ENCODE measurements around the gene PDE7B. TPM values are rescaled to one million over a fixed set of nuclear protein-coding genes. Genes with fewer than 3 reads are reported as not detected.

Gene PDE7B
- total RNA-seq, 1 donor from 2014 or later: 3.9 TPM

- Mint-ChIP-seq H3K27ac (ENCODE audit: unreplicated experiment) (no peak overlapping the region), H3K4me1 (ENCODE audit: unreplicated experiment) (peaks cover 65% of the 10 kb centered on the region), H3K27me3 (ENCODE audit: unreplicated experiment) (no peaks in the 10 kb centered on the region), H3K9me3 (ENCODE audit: unreplicated experiment) (no peaks in the 10 kb centered on the region), H3K4me3 (ENCODE audit: unreplicated experiment) (no peak overlapping the region), H3K36me3 (ENCODE audit: unreplicated experiment) (no peaks in the 10 kb centered on the region)
- DNase-seq (ENCODE audit: extremely low spot score, unreplicated experiment): no peak
- no peak for TF ChIP-seq CTCF (IDR thresholded peaks at IDR 0.05)
These were observed 181.9 kb downstream of the PDE7B start for GRCh38 chr6:136033416-136033815.

GRCh38 chr6:136034422-136034821 is 182.9 kb downstream of the PDE7B start:
- Mint-ChIP-seq H3K4me1 (ENCODE audit: unreplicated experiment) (peaks cover 68% of the 10 kb centered on the region), H3K36me3 (ENCODE audit: unreplicated experiment) (no peaks in the 10 kb centered on the region), H3K9me3 (ENCODE audit: unreplicated experiment) (no peaks in the 10 kb centered on the region), H3K27ac (ENCODE audit: unreplicated experiment) (no peak overlapping the region), H3K4me3 (ENCODE audit: unreplicated experiment) (no peak overlapping the region), H3K27me3 (ENCODE audit: unreplicated experiment) (no peaks in the 10 kb centered on the region)
- no peak for DNase-seq (ENCODE audit: extremely low spot score, unreplicated experiment)
- no peak for TF ChIP-seq CTCF (IDR thresholded peaks at IDR 0.05)

- no peaks in the 10 kb centered on the region for H3K27me3 Mint-ChIP-seq (ENCODE audit: unreplicated experiment)
- DNase-seq (ENCODE audit: extremely low spot score, unreplicated experiment): no peak
- TF ChIP-seq CTCF (IDR thresholded peaks at IDR 0.05): no peak
- H3K36me3 Mint-ChIP-seq (ENCODE audit: unreplicated experiment): no peaks in the 10 kb centered on the region
- peaks cover 65% of the 10 kb centered on the region for H3K4me1 Mint-ChIP-seq (ENCODE audit: unreplicated experiment)
- H3K27ac Mint-ChIP-seq (ENCODE audit: unreplicated experiment): peak overlapping the region; percentile 71
- no peaks in the 10 kb centered on the region for H3K9me3 Mint-ChIP-seq (ENCODE audit: unreplicated experiment)
- H3K4me3 Mint-ChIP-seq (ENCODE audit: unreplicated experiment): no peak overlapping the region
These were observed 184.0 kb downstream of the PDE7B start for GRCh38 chr6:136035378-136036070.

DNA sequence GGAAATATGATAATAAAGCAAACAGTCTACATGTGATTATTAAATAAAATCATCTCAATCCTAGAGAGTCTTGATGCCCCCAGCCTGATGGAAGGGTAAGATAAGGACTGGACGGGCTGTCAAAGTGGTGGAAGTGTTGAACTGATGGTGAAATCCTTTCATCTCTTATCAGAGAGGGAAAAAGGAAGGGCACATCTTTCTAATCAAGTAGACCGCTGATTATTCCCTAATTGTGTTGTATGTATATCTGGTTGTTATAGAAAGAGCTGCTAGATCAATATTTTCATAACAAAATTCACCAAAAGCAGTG is 184.5 kb downstream of the PDE7B start:
- no peak for TF ChIP-seq CTCF (IDR thresholded peaks at IDR 0.05)
- no peaks in the 10 kb centered on the region for H3K27me3 Mint-ChIP-seq (ENCODE audit: unreplicated experiment)
- H3K9me3 Mint-ChIP-seq (ENCODE audit: unreplicated experiment): no peaks in the 10 kb centered on the region
- H3K4me3 Mint-ChIP-seq (ENCODE audit: unreplicated experiment): no peak overlapping the region
- peak overlapping the region; percentile 71 for H3K27ac Mint-ChIP-seq (ENCODE audit: unreplicated experiment)
- H3K4me1 Mint-ChIP-seq (ENCODE audit: unreplicated experiment): peaks cover 66% of the 10 kb centered on the region
- DNase-seq (ENCODE audit: extremely low spot score, unreplicated experiment): no peak
- no peaks in the 10 kb centered on the region for H3K36me3 Mint-ChIP-seq (ENCODE audit: unreplicated experiment)

DNA sequence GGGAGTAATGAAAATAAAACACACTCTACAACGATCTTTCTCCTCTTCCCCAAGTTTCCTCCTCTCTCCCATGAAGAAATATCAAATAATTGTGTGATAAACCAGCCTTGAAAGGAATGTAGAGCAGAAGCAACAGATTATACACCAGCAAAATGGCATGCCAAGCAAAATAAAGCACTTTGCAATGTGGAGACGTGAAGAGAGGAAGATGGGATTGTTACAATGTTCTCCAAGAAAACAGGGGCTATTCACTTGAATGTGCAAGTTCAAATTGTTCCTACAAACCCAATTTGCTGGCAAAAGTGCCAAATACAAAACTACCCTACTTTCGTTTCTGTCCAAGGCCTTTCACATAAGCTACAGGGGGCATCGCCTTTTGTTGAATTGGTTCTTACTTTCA is 185.1 kb downstream of the PDE7B start:
- Mint-ChIP-seq H3K4me3 (ENCODE audit: unreplicated experiment) (peak overlapping the region; percentile 14), H3K9me3 (ENCODE audit: unreplicated experiment) (no peaks in the 10 kb centered on the region), H3K27me3 (ENCODE audit: unreplicated experiment) (no peaks in the 10 kb centered on the region), H3K36me3 (ENCODE audit: unreplicated experiment) (no peaks in the 10 kb centered on the region), H3K4me1 (ENCODE audit: unreplicated experiment) (peaks cover 66% of the 10 kb centered on the region), H3K27ac (ENCODE audit: unreplicated experiment) (peak overlapping the region; percentile 87)
- no peak for DNase-seq (ENCODE audit: extremely low spot score, unreplicated experiment)
- TF ChIP-seq CTCF (IDR thresholded peaks at IDR 0.05): no peak

All from osteocyte (in vitro differentiated cells).